ENCODE data around the gene FAM168A. TPM values are rescaled to one million over a fixed set of nuclear protein-coding genes. Genes with fewer than 3 reads are reported as not detected.

FAM168A gene
- total and polyA plus RNA-seq, 2 experiments from 2014 or later = 6.3 to 24.5 TPM

GRCh38 chr11:73363147-73363546 lies 234.8 kb downstream of the FAM168A start:
- WGBS (ENCODE audit: low lambda C conversion rate, missing lambda C conversion rate) = 97% methylated on average over 9 of the region's 9 CpGs
- Histone ChIP-seq H3K9me2 (replicated peaks; ENCODE audit: insufficient read depth) (no peaks in the 10 kb centered on the region), H2AFZ (no peak overlapping the region), H3K4me3 (no peak overlapping the region), H3K27me3 (no peaks in the 10 kb centered on the region), H3K4me1 (ENCODE audit: insufficient read depth) (no peaks in the 10 kb centered on the region), H3K79me2 (no peaks in the 10 kb centered on the region), H3K4me2 (no peak overlapping the region), H3K9me3 (ENCODE audit: low read depth) (no peaks in the 10 kb centered on the region), H3K36me3 (replicated peaks; ENCODE audit: insufficient read depth, low read depth) (no peaks in the 10 kb centered on the region), H3K27ac (no peak overlapping the region), H4K20me1 (ENCODE audit: insufficient read depth, poor library complexity, severe bottlenecking) (no peaks in the 10 kb centered on the region)
- TF ChIP-seq, protein P1, sequence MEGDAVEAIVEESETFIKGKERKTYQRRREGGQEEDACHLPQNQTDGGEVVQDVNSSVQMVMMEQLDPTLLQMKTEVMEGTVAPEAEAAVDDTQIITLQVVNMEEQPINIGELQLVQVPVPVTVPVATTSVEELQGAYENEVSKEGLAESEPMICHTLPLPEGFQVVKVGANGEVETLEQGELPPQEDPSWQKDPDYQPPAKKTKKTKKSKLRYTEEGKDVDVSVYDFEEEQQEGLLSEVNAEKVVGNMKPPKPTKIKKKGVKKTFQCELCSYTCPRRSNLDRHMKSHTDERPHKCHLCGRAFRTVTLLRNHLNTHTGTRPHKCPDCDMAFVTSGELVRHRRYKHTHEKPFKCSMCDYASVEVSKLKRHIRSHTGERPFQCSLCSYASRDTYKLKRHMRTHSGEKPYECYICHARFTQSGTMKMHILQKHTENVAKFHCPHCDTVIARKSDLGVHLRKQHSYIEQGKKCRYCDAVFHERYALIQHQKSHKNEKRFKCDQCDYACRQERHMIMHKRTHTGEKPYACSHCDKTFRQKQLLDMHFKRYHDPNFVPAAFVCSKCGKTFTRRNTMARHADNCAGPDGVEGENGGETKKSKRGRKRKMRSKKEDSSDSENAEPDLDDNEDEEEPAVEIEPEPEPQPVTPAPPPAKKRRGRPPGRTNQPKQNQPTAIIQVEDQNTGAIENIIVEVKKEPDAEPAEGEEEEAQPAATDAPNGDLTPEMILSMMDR (IDR thresholded peaks at IDR 0.05; ENCODE audit: poor library complexity) = no peak
- DNase-seq (ENCODE audit: low spot score) = no peak

GRCh38 chr11:73361953-73362776 lies 235.7 kb downstream of the FAM168A start:
- H3K4me2 ChIP-seq = no peak overlapping the region
- H3K27me3 ChIP-seq = no peaks in the 10 kb centered on the region
- TF ChIP-seq EZH2phosphoT487 (IDR thresholded peaks at IDR 0.05; ENCODE audit: low read depth, severe bottlenecking, unreplicated experiment) = no peak
- TF ChIP-seq, protein P1 (IDR thresholded peaks at IDR 0.05; ENCODE audit: poor library complexity) = no peak
- no peak for TF ChIP-seq EZH2 (IDR thresholded peaks at IDR 0.05; ENCODE audit: borderline replicate concordance)
- no peaks in the 10 kb centered on the region for H4K20me1 ChIP-seq (ENCODE audit: insufficient read depth, poor library complexity, severe bottlenecking)
- 74% methylated on average over 57 of the region's 70 CpGs for WGBS (ENCODE audit: low lambda C conversion rate, missing lambda C conversion rate)
- H3K27ac ChIP-seq = no peak overlapping the region
- H2AFZ ChIP-seq = no peak overlapping the region
- no peaks in the 10 kb centered on the region for H3K4me1 ChIP-seq (ENCODE audit: insufficient read depth)
- no peak overlapping the region for H3K4me3 ChIP-seq
- no peaks in the 10 kb centered on the region for H3K9me3 ChIP-seq (ENCODE audit: low read depth)
- H3K36me3 ChIP-seq (replicated peaks; ENCODE audit: insufficient read depth, low read depth) = no peaks in the 10 kb centered on the region
- H3K9me2 ChIP-seq (replicated peaks; ENCODE audit: insufficient read depth) = no peaks in the 10 kb centered on the region
- no peaks in the 10 kb centered on the region for H3K79me2 ChIP-seq
- DNase-seq (ENCODE audit: low spot score) = no peak

GRCh38 chr11:73360743-73361369 lies 237.1 kb downstream of the FAM168A start:
- no peak for DNase-seq (ENCODE audit: low spot score)
- Histone ChIP-seq H3K4me2 (no peak overlapping the region), H3K4me1 (ENCODE audit: insufficient read depth) (no peaks in the 10 kb centered on the region), H4K20me1 (ENCODE audit: insufficient read depth, poor library complexity, severe bottlenecking) (no peaks in the 10 kb centered on the region), H3K79me2 (no peaks in the 10 kb centered on the region), H3K9me3 (ENCODE audit: low read depth) (no peaks in the 10 kb centered on the region), H3K9me2 (replicated peaks; ENCODE audit: insufficient read depth) (no peaks in the 10 kb centered on the region), H3K4me3 (no peak overlapping the region), H2AFZ (no peak overlapping the region), H3K27ac (no peak overlapping the region), H3K36me3 (replicated peaks; ENCODE audit: insufficient read depth, low read depth) (no peaks in the 10 kb centered on the region), H3K27me3 (no peaks in the 10 kb centered on the region)
- WGBS (ENCODE audit: low lambda C conversion rate, missing lambda C conversion rate) = 97% methylated on average over 8 of the region's 8 CpGs
- TF ChIP-seq EZH2phosphoT487 (IDR thresholded peaks at IDR 0.05; ENCODE audit: low read depth, severe bottlenecking, unreplicated experiment) = no peak
- TF ChIP-seq, protein P1 (IDR thresholded peaks at IDR 0.05; ENCODE audit: poor library complexity) = no peak
- no peak for TF ChIP-seq EZH2 (IDR thresholded peaks at IDR 0.05; ENCODE audit: borderline replicate concordance)
